HL-60/S4 treated with retinoic acid at 250 ng/mL for 4 days and 3 days (cell line): Measurements from ENCODE around the gene RXYLT1.
"Not testable (repeated sequence)": the region's sequence is repeated elsewhere in the genome, so short reads cannot be mapped to it uniquely, and the experiment has no call there.

Source experiments
- in situ Hi-C: fragments of 300-500 bp; cut with MboI; formaldehyde crosslinking; loops from 2 replicates; pipeline ENCODE4 v1.7.0; 2022; ENCODE audit warnings: low sequenced_read_pairs

RXYLT1 gene, protein sequence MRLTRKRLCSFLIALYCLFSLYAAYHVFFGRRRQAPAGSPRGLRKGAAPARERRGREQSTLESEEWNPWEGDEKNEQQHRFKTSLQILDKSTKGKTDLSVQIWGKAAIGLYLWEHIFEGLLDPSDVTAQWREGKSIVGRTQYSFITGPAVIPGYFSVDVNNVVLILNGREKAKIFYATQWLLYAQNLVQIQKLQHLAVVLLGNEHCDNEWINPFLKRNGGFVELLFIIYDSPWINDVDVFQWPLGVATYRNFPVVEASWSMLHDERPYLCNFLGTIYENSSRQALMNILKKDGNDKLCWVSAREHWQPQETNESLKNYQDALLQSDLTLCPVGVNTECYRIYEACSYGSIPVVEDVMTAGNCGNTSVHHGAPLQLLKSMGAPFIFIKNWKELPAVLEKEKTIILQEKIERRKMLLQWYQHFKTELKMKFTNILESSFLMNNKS

DNA sequence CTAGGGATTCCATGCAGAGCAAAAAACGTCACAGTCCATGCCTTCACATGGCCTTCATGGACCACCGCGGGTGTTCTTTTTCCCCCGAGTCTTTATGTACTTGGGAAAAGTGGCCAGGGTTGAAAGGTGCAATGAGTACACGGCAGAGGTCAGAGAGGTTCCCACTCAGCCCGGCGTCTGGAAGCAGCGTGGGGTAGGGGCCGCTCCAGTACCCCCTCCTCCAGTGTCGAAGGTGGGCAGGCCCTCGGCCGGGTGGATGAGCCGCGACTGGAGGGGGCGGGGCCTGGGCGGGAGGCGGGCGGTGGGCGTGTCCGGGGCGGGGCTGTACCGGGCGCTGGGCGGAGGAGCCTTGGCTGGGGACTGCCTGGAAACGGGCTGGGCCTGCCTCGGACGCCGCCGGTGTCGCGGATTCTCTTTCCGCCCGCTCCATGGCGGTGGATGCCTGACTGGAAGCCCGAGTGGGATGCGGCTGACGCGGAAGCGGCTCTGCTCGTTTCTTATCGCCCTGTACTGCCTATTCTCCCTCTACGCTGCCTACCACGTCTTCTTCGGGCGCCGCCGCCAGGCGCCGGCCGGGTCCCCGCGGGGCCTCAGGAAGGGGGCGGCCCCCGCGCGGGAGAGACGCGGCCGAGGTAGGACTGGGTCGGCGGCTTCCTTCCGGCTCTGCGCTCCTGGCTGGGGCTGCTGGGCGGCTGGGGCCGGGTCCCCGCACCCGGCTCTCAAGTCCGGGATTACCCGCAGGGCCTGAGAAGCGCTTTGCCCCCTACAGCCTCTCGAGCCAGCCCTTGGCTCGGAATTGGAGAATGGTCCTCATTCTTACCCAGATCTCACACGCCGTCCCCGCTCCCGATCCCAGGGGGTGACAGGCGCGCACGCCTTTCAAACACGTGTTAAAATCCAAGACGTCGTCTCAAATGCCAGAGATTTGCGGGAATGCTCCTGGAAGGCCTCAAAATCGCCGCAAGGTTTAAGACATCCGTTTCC lies at the start of gene RXYLT1:
Gene RXYLT1, plus strand, starts transcription at position 412 of the 984 bp plus-strand sequence. Its CDS starts 52 bp downstream, at position 464.
- in situ Hi-C loops, result no loop called here

DNA sequence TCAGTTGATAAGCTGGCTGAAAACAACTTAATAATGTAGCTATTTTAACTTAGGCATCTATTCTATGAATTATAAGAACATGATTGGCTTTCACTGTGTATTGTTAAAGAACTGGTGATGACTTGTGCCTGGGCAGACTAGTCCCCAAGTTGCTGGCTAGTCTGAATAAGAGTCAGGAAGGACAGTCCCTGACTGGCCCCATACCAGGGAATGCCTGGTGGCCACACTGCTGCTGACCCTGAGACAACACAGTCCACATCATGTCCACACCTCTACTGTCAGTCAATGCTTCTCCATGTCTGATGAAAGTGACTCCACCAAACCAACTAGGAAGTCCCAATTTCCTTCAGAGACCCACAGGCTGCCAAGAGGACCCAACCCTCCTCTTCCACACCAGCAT lies 46.9 kb upstream of the RXYLT1 start:
- in situ Hi-C loops, result not testable (repeated sequence)

GRCh38 chr12:63733585-63733984 lies 46.1 kb upstream of the RXYLT1 start:
- in situ Hi-C loops, result not testable (repeated sequence)

GRCh38 chr12:63740551-63740950 lies 39.2 kb upstream of the RXYLT1 start:
- in situ Hi-C loops, result not testable (repeated sequence)

DNA sequence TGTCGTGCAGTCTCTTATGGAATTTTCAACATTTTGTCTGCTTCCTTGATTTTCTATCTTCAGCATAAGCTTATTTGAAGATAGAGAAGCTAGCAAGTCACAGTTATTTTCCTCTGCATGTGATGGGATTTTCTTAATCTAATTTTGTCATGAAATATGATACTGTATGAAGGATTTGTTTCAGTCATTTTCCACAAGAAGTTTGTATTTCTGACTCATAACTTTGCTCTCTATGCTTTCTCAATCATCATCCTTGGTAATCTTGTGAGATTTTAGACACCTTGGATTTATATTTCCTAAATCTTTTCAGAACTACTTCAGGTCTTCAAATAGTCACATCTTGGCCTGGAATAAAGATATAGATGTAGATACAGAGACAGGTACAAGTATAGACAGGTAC lies 38.3 kb upstream of the RXYLT1 start:
- in situ Hi-C loops, result not testable (repeated sequence)

- in situ Hi-C loops, result not testable (repeated sequence)
These were observed 35.6 kb upstream of the RXYLT1 start for GRCh38 chr12:63744110-63744509.

- in situ Hi-C loops, result not testable (repeated sequence)
These were observed 33.2 kb upstream of the RXYLT1 start for GRCh38 chr12:63746470-63746869.

DNA sequence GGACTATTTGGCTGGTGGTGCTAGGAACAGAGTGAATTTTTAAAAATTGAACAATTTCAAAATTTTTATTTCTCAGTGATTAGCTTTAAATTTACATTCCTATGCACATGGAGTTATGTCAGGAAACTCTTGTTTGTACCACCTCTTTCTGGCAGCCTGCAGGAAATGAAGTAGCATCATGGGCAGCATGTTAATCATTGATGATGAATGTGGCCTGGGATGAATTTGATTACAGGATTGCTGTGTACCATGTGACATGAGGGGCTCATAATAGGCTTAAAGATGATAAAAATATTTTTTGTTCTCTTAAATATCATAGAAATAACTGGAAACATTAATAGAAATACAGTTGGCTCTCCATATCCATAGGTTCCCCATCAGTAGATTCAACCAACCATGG lies 32.6 kb upstream of the RXYLT1 start:
- in situ Hi-C loops, result not testable (repeated sequence)

DNA sequence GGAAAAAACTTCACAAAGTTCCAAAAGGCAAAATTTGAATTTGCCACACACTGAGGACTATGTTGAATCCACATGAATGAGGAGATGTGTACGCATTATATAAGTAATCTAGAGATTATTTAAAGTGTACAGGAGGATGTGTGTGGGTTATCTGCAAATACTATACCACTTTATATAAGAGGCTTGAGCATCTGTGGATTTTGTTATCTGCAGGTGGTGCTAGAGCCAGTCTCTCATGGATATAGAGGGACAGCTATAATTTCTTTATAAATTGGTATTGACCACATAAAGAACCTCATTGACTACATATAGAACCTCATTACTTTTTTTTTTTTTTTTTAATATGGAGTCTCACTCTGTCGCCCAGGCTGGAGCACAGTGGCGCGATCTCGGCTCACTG lies 32.2 kb upstream of the RXYLT1 start:
- in situ Hi-C loops, result no loop called here

GRCh38 chr12:63752283-63752682 lies 27.4 kb upstream of the RXYLT1 start:
- in situ Hi-C loops, result no loop called here

- in situ Hi-C loops, result no loop called here
These were observed 26.9 kb upstream of the RXYLT1 start for GRCh38 chr12:63752841-63753240.

DNA sequence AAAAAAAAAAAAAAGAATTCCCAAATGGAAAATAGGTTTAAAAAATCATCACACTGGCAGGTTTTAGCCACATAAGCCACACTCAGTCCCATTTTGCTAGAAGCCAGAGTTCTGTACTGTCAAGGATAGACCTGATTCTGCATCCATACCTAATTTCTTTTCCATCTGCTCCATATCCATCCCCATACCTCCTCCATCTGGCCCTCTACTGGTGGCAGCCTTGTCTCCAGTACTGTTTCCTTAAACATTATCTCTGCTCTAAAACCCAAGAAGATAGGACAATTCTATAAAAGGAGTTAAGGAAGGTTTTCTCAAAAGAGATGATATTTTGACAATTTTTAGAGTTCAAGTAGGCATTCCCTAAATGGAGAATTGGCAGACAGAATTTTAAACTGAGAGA lies 26.0 kb upstream of the RXYLT1 start:
- in situ Hi-C loops, result no loop called here

DNA sequence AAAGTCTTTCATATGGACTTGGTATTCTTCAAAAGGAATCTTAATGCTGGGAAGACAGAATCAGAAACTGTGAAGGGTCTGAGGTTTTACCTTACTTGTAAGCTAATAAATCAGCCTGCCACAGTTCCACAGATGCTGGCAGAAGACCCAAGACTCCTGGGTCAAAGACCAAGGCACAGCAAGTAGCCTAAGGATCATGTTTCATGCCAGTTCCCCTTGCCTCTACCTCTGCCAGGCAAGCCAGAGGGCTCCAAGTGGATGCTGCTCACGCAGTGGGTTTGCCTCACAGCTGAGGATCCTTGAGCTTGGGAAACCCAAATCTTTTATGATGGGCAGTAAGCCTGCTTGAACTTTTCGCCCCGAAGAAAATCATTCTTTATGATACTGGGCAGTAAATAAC lies 15.2 kb upstream of the RXYLT1 start:
- in situ Hi-C loops, result no loop called here

- in situ Hi-C loops, result no loop called here
These were observed 13.2 kb upstream of the RXYLT1 start for GRCh38 chr12:63766498-63766897.

- in situ Hi-C loops, result no loop called here
These were observed 9.3 kb upstream of the RXYLT1 start for GRCh38 chr12:63770375-63770774.

GRCh38 chr12:63777340-63777739 lies 2.4 kb upstream of the RXYLT1 start:
- in situ Hi-C loops, result no loop called here

- in situ Hi-C loops, result no loop called here
These were observed 2.8 kb downstream of the RXYLT1 start for GRCh38 chr12:63782466-63782865.

DNA sequence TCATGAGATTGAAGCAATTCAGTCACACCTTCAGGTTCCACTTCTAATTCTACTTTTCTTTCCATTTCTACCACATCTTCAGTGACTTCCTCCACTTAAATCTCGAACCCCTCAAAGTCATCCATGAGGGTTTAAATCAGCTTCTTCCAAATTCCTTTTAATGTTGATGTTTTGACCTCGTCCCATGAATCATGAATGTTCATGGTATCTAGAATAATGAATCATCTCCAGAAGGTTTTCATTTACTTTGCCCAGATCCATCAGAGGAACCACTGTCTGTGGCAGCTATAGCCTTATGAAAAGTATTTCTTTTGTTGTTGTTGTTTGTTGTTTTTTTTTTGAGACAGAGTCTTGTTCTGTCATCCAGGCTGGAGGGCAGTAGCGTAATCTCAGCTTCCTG lies 7.6 kb downstream of the RXYLT1 start:
- in situ Hi-C loops, result no loop called here

DNA sequence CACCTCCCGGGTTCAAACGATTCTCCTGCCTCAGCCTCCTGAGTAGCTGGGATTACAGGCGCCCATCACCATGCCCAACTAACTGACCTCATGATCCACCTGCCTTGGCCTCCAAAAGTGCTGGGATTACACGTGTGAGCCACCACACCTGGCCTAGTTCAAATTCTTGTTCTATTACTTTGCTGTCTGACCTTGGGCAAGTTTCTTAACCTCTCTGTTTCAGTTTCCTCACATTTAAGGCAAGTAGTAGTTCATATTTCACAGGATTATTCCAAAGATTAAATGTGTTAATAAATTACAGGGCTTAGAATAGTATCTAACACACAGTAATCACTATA lies 10.9 kb downstream of the RXYLT1 start:
- in situ Hi-C loops, result no loop called here

GRCh38 chr12:63792338-63792737 lies 12.6 kb downstream of the RXYLT1 start:
- in situ Hi-C loops, result no loop called here

- in situ Hi-C loops, result no loop called here
These were observed 15.5 kb downstream of the RXYLT1 start for GRCh38 chr12:63795032-63795687.
